Trophoblast cell (in vitro differentiated cells and primary cell): ENCODE measurements around the gene GAS5.

Source experiments
- DNase-seq, 2 donors: peaks; one replicate each; pipeline ENCODE4 v3.0.0-alpha.2; 2016
- H2AFZ ChIP-seq: 2 replicates; pipeline ENCODE4 v1.6.1; 2013; ENCODE audit warnings: low read length, moderate library complexity, mild to moderate bottlenecking; ENCODE audit not compliant: insufficient read depth, poor library complexity
- H2AK5ac ChIP-seq: 2 replicates; pipeline ENCODE4 v1.6.1; 2013; ENCODE audit warnings: mild to moderate bottlenecking, low read length
- H2BK120ac ChIP-seq: 2 replicates; pipeline ENCODE4 v1.6.1; 2013; ENCODE audit warnings: low read length, mild to moderate bottlenecking, moderate library complexity; ENCODE audit not compliant: insufficient read depth, poor library complexity
- H2BK12ac ChIP-seq: 2 replicates; pipeline ENCODE4 v1.6.1; 2013; ENCODE audit warnings: mild to moderate bottlenecking, low read length, moderate library complexity
- H2BK5ac ChIP-seq: 2 replicates; pipeline ENCODE4 v1.6.1; 2013; ENCODE audit warnings: low read length, low read depth, moderate library complexity, mild to moderate bottlenecking; ENCODE audit not compliant: poor library complexity
- H3K14ac ChIP-seq: 2 replicates; pipeline ENCODE4 v1.6.1; 2013; ENCODE audit warnings: mild to moderate bottlenecking, low read length
- H3K18ac ChIP-seq: 2 replicates; pipeline ENCODE4 v1.6.1; 2013; ENCODE audit warnings: mild to moderate bottlenecking, low read length
- H3K23ac ChIP-seq: 2 replicates; pipeline ENCODE4 v1.6.1; 2013; ENCODE audit warnings: low read length
- H3K27ac ChIP-seq: 2 replicates; pipeline ENCODE4 v1.5.1; 2013; ENCODE audit warnings: low read depth, mild to moderate bottlenecking, inconsistent platforms, low read length, moderate library complexity
- H3K27me3 ChIP-seq: 2 replicates; pipeline ENCODE4 v1.6.1; 2013; ENCODE audit warnings: inconsistent platforms, mild to moderate bottlenecking, low read length, moderate library complexity; ENCODE audit not compliant: insufficient read depth
- H3K36me3 ChIP-seq, 2 experiments: 1 replicate in 1 of 2; 2 replicates in 1 of 2; pipeline ENCODE4 v1.6.1; 2013; ENCODE audit warnings: low read length in 2 of 2, mild to moderate bottlenecking in 2 of 2, moderate library complexity in 1 of 2; ENCODE audit not compliant: insufficient read depth in 2 of 2, control insufficient read depth in 1 of 2
- H3K4ac ChIP-seq: 2 replicates; pipeline ENCODE4 v1.6.1; 2013; ENCODE audit warnings: low read depth, mild to moderate bottlenecking, low read length, moderate library complexity
- H3K4me1 ChIP-seq, 2 experiments: 1 replicate in 1 of 2; 2 replicates in 1 of 2; pipeline ENCODE4 v1.6.1; 2013; ENCODE audit warnings: low read length in 2 of 2, mild to moderate bottlenecking in 2 of 2, moderate library complexity in 1 of 2; ENCODE audit not compliant: insufficient read depth in 2 of 2, control insufficient read depth in 1 of 2
- H3K4me2 ChIP-seq: 2 replicates; pipeline ENCODE4 v1.6.1; 2013; ENCODE audit warnings: inconsistent platforms, mild to moderate bottlenecking, low read length, moderate library complexity
- H3K4me3 ChIP-seq: 2 replicates; pipeline ENCODE4 v1.5.1; 2013; ENCODE audit warnings: mild to moderate bottlenecking, low read depth, low read length, inconsistent platforms
- H3K79me1 ChIP-seq: one replicate; pipeline ENCODE4 v1.6.1; 2013; ENCODE audit warnings: low read length
- H3K79me2 ChIP-seq: 2 replicates; pipeline ENCODE4 v1.6.1; 2013; ENCODE audit warnings: low read length, mild to moderate bottlenecking; ENCODE audit not compliant: control insufficient read depth, insufficient read depth, poor library complexity
- H3K9ac ChIP-seq: 2 replicates; pipeline ENCODE4 v1.6.1; 2013; ENCODE audit warnings: mild to moderate bottlenecking, low read length
- H3K9me3 ChIP-seq: 2 replicates; pipeline ENCODE4 v1.6.1; 2013; ENCODE audit warnings: low read depth, mild to moderate bottlenecking, control low read depth, inconsistent platforms, low read length; ENCODE audit not compliant: insufficient read depth
- H4K12ac ChIP-seq: 2 replicates; pipeline ENCODE4 v1.6.1; 2013; ENCODE audit warnings: low read depth, mild to moderate bottlenecking, low read length, moderate library complexity
- H4K8ac ChIP-seq: 2 replicates; pipeline ENCODE4 v1.6.1; 2013; ENCODE audit warnings: low read depth, mild to moderate bottlenecking, low read length, moderate library complexity
- H4K91ac ChIP-seq: one replicate; pipeline ENCODE4 v1.6.1; 2013; ENCODE audit warnings: low read depth, mild to moderate bottlenecking, low read length, moderate library complexity
- WGBS: extraction: QIAGEN DNeasy Blood & Tissue Kit; methylation state at CpG from one replicate; pipeline ENCODE4 v1.1.7; 2013; ENCODE audit warnings: missing lambda C conversion rate; ENCODE audit not compliant: insufficient read length, insufficient coverage; ENCODE audit errors: extremely low coverage; 5-methylcytosine and 5-hydroxymethylcytosine counted together

GAS5 gene

DNA sequence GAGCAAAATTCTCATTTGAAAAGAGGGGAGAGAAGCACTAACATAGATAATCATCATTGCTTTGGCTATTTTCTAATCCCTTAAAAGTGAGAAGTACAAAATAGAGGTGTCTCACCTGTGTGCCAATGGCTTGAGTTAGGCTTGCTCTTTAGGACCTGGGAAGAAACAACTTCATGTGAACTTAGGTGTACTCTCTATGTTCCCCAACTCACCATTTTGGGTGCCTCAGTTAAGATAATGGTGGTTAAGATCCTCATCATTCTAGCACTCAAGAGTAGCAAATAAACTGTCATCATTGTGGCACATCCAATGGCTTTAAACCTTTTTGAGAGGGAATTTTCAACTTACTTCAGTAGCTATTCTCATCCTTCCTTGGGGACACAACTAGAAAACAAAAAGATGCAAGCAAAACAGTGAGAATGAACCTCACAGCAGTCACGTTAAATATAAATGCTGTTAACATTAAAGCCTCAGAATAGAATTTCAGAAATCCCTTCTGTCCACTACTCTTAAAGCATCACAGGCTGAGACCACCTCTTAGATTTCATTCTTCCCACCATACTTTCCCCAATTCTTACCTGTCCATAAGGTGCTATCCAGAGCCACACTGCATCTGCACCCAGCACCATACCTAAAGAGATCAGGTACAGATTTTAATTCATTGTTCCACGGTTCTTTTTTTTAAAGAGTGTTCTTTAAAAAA is 1.2 kb downstream of the GAS5 start:
- WGBS, result no CpG with 5 or more reads among the region's 2 CpGs
- no peak overlapping the region for H2BK120ac ChIP-seq
- H3K4me1 ChIP-seq, result no peaks in the 10 kb centered on the region
- H3K9ac ChIP-seq, result peak overlapping the region; percentile 72
- no peak overlapping the region for H3K14ac ChIP-seq
- peak overlapping the region; percentile 76 for H3K4ac ChIP-seq
- peaks cover 12% of the 10 kb centered on the region for H3K79me2 ChIP-seq
- no peak overlapping the region for H3K23ac ChIP-seq
- no peak overlapping the region for H2AFZ ChIP-seq
- H4K91ac ChIP-seq, result no peak overlapping the region
- peak overlapping the region; percentile 55 for H3K27ac ChIP-seq
- H4K12ac ChIP-seq, result no peak overlapping the region
- no peaks in the 10 kb centered on the region for H3K9me3 ChIP-seq
- peaks cover 18 to 34% of the 10 kb centered on the region in 2 experiments for H3K36me3 ChIP-seq
- H3K79me1 ChIP-seq, result peaks cover 14% of the 10 kb centered on the region
- no peak overlapping the region for H2BK12ac ChIP-seq
- H3K27me3 ChIP-seq, result no peaks in the 10 kb centered on the region
- no peak overlapping the region for H3K4me3 ChIP-seq
- H3K18ac ChIP-seq, result no peak overlapping the region
- H2AK5ac ChIP-seq, result no peak overlapping the region
- H4K8ac ChIP-seq, result no peak overlapping the region
- H3K4me2 ChIP-seq, result peak overlapping the region; percentile 74
- DNase-seq, result no peak
- no peak overlapping the region for H2BK5ac ChIP-seq

DNA sequence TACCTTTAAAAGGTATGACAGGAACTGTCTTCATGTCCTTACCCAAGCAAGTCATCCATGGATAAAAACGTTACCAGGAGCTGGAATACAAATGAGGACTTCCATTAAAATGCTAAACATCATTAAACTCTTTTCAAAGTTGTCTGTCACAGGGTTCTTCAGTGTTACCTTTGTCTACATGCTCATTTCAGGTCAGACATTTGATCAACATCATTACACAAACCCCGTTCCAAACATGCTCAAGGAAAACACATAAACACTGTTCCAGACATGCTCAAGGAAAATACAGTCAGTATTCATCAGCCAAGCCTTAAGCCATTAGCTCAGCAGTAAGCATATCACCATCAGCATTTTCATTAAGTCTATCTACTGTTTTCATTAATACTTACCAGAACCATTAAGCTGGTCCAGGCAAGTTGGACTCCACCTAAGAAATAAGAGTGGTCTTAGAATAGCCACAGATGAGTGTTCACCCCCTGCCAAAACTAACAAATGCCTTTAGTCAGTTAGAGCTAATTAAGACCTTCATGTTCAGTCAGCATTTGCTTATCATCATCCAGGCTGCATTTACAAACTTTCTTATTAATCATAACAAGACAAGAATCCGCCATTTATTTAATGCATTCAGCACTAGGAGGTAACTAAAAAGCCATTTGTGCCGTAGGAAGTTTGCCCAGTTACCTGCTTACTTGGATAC is 2.2 kb downstream of the GAS5 start:
- no peak overlapping the region for H3K9ac ChIP-seq
- no peak overlapping the region for H2AK5ac ChIP-seq
- H3K79me2 ChIP-seq, result peaks cover 12% of the 10 kb centered on the region
- no CpG with 5 or more reads among the region's 4 CpGs for WGBS
- peaks cover 14% of the 10 kb centered on the region for H3K79me1 ChIP-seq
- H3K4me1 ChIP-seq, result no peaks in the 10 kb centered on the region
- H3K27ac ChIP-seq, result peak overlapping the region; percentile 2
- H4K12ac ChIP-seq, result no peak overlapping the region
- no peak overlapping the region for H3K4me3 ChIP-seq
- H2BK12ac ChIP-seq, result no peak overlapping the region
- H3K27me3 ChIP-seq, result no peaks in the 10 kb centered on the region
- no peak overlapping the region for H3K18ac ChIP-seq
- no peak overlapping the region for H3K4ac ChIP-seq
- H3K23ac ChIP-seq, result no peak overlapping the region
- no peak overlapping the region for H3K14ac ChIP-seq
- H2AFZ ChIP-seq, result no peak overlapping the region
- H3K4me2 ChIP-seq, result peak overlapping the region; percentile 74
- no peak for DNase-seq
- peaks cover 17 to 31% of the 10 kb centered on the region in 2 experiments for H3K36me3 ChIP-seq
- H2BK120ac ChIP-seq, result no peak overlapping the region
- H2BK5ac ChIP-seq, result no peak overlapping the region
- no peak overlapping the region for H4K8ac ChIP-seq
- no peaks in the 10 kb centered on the region for H3K9me3 ChIP-seq
- H4K91ac ChIP-seq, result no peak overlapping the region

DNA sequence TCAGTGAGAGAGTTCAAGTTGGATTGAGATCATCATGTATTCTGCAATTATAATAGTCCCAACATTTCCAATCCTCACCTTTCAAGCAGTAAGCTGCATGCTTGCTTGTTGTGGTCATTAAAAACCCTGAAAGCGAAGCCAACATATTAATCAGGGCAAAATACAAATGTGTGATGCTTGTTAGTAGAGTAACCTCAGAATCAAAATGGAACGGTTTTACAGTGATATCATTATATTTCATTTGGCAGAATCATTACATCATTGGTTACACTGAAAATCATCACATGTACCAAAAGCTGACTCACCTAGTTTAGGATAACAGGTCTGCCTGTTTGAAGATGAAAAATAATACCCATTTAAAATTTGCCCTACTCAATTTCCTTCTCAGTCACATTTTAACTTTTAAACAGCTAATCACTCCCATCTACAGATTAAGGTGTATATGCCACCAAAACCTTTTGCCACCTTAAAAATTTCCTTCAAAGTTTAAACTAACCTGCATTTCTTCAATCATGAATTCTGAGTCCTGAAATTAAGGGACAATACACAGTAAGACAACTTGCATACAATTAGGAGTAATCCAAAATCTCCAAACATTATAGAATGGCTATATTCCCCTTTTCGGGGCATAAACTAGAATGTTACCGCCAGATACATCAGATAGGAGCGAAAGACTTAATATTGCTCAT is 3.5 kb downstream of the GAS5 start:
- Histone ChIP-seq H3K36me3 (peaks cover 13 to 25% of the 10 kb centered on the region in 2 experiments), H3K9me3 (no peaks in the 10 kb centered on the region), H3K14ac (no peak overlapping the region), H2BK12ac (no peak overlapping the region), H3K9ac (no peak overlapping the region), H3K18ac (no peak overlapping the region), H3K79me2 (peaks cover 12% of the 10 kb centered on the region), H4K12ac (no peak overlapping the region), H3K4me1 (no peaks in the 10 kb centered on the region), H3K27ac (no peak overlapping the region), H3K4me3 (no peak overlapping the region), H3K4me2 (peak overlapping the region; percentile 15), H2BK5ac (no peak overlapping the region), H4K8ac (no peak overlapping the region), H4K91ac (no peak overlapping the region), H3K27me3 (no peaks in the 10 kb centered on the region), H3K4ac (no peak overlapping the region), H2BK120ac (no peak overlapping the region), H3K79me1 (peaks cover 14% of the 10 kb centered on the region), H3K23ac (no peak overlapping the region), H2AK5ac (no peak overlapping the region), H2AFZ (no peak overlapping the region)
- DNase-seq, result no peak
- WGBS, result no CpG with 5 or more reads among the region's 5 CpGs

- H3K4me3 ChIP-seq, result no peak overlapping the region
- no peak overlapping the region for H2BK5ac ChIP-seq
- no peaks in the 10 kb centered on the region for H3K9me3 ChIP-seq
These were observed 4.3 kb downstream of the GAS5 start for GRCh38 chr1:173863224-173864161.

More at GRCh38 chr1:173863224-173864161, 4.3 kb downstream of the GAS5 start:
- Histone ChIP-seq H2BK120ac (no peak overlapping the region), H3K27ac (no peak overlapping the region), H3K18ac (no peak overlapping the region), H3K14ac (no peak overlapping the region), H3K4me2 (no peak overlapping the region), H4K8ac (no peak overlapping the region), H3K4ac (no peak overlapping the region), H3K4me1 (no peaks in the 10 kb centered on the region), H2AK5ac (no peak overlapping the region), H3K79me2 (peaks cover 10% of the 10 kb centered on the region), H3K36me3 (peaks cover 13 to 25% of the 10 kb centered on the region in 2 experiments), H3K79me1 (peaks cover 10% of the 10 kb centered on the region), H4K12ac (no peak overlapping the region), H3K9ac (no peak overlapping the region), H2AFZ (no peak overlapping the region), H4K91ac (no peak overlapping the region), H3K23ac (no peak overlapping the region), H3K27me3 (no peaks in the 10 kb centered on the region), H2BK12ac (no peak overlapping the region)
- DNase-seq, result no peak
